GM21737 (cell line): Measurements from ENCODE around the gene CTTNBP2.

Experiments used
- ATAC-seq: cut with Tn5 transposase; IDR thresholded peaks from one replicate; pipeline ENCODE4 v1.9.1; 2021; ENCODE audit warnings: mild to moderate bottlenecking, moderate library complexity; ENCODE audit not compliant: unreplicated experiment

The CTTNBP2 gene

DNA sequence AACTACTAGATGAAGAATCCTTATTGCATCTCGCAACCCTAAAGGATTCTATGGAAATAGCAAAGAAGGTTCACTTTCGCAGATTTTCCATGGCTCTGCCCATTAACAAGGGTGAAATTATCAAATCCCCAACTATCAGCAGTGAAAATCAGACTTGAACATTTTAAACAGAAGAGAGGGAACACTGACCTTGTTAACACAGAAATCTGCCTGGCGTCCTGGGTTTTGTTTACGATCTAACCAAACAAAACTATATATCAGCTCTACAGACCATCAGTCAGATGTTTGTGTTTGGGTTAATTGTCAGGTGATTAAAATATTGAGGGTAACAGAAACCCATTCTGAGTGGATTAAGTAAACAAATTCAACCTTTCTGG lies 1.9 kb downstream of the CTTNBP2 start:
- ATAC-seq = no peak

GRCh38 chr7:117870448-117871130 lies 2.7 kb downstream of the CTTNBP2 start:
- no peak for ATAC-seq

GRCh38 chr7:117869374-117869773 lies 3.9 kb downstream of the CTTNBP2 start:
- no peak for ATAC-seq

GRCh38 chr7:117863618-117864017 lies 9.6 kb downstream of the CTTNBP2 start:
- ATAC-seq = no peak

GRCh38 chr7:117862378-117862777 lies 10.9 kb downstream of the CTTNBP2 start:
- no peak for ATAC-seq

DNA sequence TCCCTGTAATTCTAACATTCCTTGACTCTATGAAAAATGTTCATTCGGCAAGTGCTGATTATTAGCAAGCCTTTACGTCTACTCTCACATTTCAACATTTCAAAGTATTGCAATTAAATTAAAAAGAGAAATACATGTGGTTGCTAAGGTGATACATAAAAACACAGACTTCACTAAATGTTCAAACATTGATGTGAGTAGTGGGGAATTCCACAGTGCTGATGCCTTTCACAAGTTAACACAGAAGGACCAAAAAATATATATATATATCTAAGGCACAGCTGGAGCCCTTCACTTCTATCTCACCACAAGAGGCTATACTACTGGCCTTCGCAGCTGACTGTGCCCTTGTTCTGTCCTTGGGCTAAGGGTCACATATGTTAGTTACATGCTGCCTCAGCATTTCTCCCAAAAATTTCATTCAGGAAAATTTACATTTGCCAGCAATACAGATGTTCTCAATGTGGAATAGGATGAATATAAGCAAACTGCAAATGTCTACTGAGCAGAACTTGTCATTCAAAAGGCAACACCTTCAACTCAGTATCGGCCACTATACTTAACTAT lies 13.9 kb downstream of the CTTNBP2 start:
- ATAC-seq = no peak

DNA sequence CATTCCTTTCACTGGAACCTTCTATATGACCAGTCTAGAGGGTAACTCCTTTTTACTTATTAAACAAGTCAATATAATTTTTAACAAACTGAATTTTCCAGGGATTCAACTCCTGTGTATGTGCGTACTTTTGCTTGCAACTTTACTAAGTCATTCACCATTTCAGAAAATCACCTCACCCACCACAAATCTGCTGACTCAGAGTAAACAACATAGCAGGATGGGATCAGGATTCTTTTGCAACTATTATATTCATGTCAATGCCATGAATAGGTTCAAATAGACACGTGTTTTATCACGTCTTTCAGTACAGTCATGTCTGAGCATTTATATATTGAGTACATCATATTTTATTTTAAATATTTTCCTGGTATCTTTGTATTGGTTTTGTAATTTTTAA lies 14.5 kb downstream of the CTTNBP2 start:
- no peak for ATAC-seq

DNA sequence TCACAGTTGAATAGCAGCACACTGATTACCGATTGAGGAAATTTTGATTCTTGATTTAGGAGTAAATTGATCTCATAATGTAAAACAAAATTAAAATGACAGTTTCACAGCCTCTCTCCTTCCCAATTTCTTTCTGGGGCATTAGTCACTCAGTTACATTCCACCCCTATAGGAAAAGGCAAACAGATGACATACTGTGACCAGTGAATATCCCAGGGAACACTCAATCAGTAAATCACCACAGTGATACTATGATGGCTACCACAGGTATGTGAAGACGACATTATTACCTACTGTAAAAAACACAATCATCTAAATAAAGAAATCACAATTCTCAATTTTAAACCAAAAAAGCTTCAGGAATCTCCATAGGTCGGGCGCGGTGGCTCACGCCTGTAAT lies 15.5 kb downstream of the CTTNBP2 start:
- no peak for ATAC-seq

DNA sequence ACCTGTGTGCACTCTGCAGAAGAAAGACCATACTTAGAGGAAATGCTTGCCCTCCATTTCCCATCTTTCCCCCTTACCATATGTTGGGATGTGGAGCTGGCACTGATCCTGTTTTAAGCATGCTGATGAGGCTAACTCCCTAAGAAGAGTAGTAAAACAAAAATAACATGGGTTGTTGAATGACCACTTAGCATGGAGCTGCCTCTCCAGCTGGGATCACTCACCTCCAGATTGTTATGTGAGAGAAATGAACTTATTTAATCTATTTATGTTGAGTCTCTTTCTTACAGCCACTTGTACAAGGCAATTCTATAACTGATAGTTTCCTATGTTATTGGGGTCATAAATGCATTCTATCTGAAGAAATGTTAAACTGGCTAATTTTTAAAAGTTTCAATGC lies 17.0 kb downstream of the CTTNBP2 start:
- ATAC-seq = no peak

- no peak for ATAC-seq
Observed at GRCh38 chr7:117854186-117854585, 19.1 kb downstream of the CTTNBP2 start.

GRCh38 chr7:117848941-117849340 lies 24.3 kb downstream of the CTTNBP2 start:
- ATAC-seq = no peak

GRCh38 chr7:117844678-117845077 lies 28.6 kb downstream of the CTTNBP2 start:
- ATAC-seq = no peak

DNA sequence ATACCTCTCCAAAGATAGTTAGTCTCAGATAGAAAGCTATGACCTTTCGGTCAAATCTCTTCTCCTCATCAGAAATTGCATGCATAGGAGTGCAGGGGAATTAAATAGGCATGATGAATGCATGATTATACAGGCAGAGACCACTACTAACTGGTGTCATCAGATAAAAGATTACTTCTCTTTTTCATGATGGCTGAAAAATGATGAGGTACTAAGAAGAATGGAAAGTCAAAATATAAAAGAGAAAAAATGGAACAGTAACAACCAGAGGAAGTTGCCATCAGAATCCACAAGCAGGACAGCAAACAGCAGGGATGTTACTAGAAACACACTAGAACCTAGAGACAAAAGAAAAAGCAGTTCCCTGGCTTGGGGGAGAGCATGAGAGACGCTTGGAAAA lies 31.6 kb downstream of the CTTNBP2 start:
- no peak for ATAC-seq

GRCh38 chr7:117841011-117841410 lies 32.2 kb downstream of the CTTNBP2 start:
- ATAC-seq = no peak

DNA sequence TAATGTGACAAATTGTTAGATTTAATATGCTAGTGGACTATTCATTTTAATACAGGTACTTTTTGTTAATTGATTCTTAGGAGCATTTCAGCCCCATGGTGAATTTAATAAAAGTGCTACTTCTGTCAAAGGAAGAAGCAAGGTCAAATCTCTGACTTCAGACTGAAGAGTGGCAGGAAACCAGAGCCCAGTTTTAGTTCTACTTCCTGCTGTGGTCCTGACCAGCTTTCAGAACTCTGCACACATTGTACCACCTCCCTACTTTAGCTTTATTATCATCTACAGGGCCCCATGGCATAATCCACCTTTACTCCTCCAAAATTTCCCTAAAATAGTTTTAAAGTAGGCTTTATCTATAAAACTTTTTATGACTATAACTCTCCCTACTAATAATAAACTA lies 33.7 kb downstream of the CTTNBP2 start:
- ATAC-seq = peak; percentile 78

DNA sequence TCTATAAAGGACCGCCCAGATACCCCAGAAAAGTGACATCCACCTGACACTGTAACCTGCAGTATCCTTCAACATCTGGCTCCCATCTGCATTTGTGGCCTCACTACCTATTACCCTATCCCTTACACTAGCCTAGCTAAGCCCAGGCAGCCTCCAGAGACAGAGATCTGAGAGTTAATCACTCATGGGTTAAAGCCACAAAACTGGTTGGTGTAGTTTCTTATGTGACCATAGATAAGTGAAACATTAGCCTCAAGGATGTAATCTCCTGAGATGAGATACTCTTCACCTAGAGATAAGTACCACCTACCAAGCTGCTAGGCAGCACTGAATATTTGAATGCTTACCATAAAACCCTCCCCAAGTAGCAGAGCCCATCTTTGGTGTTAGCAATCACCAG lies 35.4 kb downstream of the CTTNBP2 start:
- ATAC-seq = peak; percentile 94

- ATAC-seq = no peak
Observed at GRCh38 chr7:117835016-117835664, 38.1 kb downstream of the CTTNBP2 start.

- no peak for ATAC-seq
Observed at GRCh38 chr7:117830422-117830954, 42.8 kb downstream of the CTTNBP2 start.

GRCh38 chr7:117829450-117830117 lies 43.7 kb downstream of the CTTNBP2 start:
- no peak for ATAC-seq

GRCh38 chr7:117828825-117829224 lies 44.4 kb downstream of the CTTNBP2 start:
- no peak for ATAC-seq

DNA sequence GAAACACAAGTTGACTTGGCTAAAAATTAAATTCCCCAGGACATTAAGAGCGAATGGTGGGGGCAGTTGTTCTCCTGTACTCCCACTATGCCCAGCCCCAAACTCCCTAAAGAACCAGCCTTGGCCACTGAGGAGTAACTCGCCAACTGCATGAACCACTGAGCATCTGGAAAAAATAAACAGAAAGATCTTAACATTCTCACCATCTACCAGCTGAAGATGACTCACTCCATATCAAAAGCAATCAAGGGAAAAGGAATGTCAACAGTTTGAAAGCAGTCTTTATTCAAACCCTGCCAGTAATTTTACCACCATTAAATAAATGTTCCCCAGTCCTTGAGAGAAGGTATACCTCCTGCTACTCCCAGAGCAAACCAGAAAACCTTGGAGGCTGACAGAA lies 45.4 kb downstream of the CTTNBP2 start:
- no peak for ATAC-seq

DNA sequence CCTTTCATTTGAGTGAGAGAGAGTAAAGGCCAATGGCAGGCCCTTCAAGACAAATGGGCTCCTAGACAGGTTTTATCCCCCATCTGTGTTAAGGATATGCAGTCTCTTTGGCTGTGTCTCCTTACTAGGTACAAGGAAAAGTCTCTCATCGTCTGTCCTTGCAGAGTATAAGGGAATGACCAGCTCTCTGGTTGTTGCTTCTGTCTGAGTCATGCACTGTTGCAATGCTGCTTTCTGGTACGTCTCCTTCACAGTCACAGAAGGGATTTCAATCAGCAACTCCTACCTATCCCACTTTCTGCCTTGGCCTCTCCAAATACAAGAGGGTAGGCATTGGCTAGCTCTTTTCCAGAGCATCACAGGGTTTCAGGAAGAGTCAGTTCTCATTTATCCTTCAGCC lies 48.1 kb downstream of the CTTNBP2 start:
- no peak for ATAC-seq
